Stimulated activated CD4-positive, alpha-beta T cell treated with anti-CD3 and anti-CD28 coated beads, Interleukin-12 subunit alpha, Interleukin-12 subunit beta, amount 100 ng/mL, for 4 hours (primary cell): ENCODE results near the gene CCDC78.
A peak's percentile ranks its signal among the peaks of the same experiment; 100 is the strongest.

ENCODE experiments used
- DNase-seq: peaks from one replicate; pipeline ENCODE4 v3.0.0-alpha.2; 2020

The CCDC78 gene

GRCh38 chr16:726438-727290 lies at the start of gene CCDC78, which contains the start of gene HAGHL:
CCDC78 (minus strand) TSS chr16:726443; CDS start chr16:726367, 76 bp downstream.
HAGHL (plus strand) TSS chr16:727106; CDS start chr16:727510, 404 bp downstream.
- peak; percentile 64 for DNase-seq

DNA sequence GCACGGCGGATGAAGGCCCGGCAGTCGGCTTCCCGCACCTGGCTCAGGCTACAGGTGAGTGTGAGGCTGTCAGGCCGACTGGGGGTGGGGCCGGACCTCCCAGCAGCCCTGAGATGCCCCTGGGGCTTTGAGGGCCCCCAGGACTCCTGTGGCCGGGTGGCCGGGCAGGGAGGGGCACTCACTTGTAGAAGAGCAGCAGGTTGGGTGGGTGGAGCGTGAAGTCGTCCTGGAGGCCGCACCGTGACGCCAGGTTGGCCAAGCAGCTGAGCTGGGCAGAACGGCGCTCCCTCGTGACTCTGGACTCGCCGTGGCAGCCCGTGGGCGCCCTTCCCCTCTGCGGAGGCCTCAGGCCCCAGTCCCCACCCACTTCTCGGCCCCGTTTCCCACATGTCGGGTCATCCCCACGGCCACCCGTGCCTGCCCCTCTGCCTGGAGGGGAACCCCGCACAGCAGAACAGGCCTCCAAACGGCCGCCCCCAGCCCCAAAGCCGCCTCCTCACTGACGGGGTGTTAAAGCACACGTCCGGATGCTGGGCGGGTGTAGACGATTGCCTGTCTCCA lies 49.1 kb upstream of the CCDC78 start:
- DNase-seq, result no peak

GRCh38 chr16:774086-775001 lies 48.1 kb upstream of the CCDC78 start:
- no peak for DNase-seq

- DNase-seq, result no peak
These were observed 46.7 kb upstream of the CCDC78 start for GRCh38 chr16:772959-773358.

GRCh38 chr16:770411-770810 lies 44.2 kb upstream of the CCDC78 start:
- no peak for DNase-seq

GRCh38 chr16:769934-770333 lies 43.7 kb upstream of the CCDC78 start:
- DNase-seq, result no peak

DNA sequence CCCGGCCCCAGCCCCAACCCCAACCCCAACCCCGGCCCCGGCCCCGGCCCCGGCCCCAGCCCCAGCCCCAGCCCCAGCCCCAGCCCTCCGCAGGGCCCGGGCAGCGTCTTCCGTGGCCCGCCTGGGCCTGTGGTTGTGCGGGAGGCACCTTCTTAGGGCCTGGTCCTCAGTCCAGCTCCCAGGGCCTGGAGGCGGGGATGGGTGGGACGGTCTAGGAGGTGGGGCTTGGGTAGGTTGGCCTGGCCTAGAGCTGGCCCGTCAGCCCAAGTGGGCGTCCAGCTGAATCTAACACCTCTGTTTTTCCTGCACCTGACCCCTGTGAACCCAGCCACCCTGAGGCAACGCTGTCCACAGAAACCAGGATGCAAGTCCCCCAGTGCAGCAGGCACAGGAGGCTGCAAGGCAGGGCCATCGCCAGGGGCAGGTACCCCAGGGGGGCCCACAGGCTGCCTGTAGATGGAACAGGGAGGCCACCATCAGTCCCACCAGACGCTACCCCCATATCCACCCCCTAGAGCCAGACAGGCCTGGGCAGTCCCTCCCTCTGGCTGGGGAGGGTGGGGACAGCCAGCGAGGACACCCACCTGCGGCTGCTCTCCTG lies 43.0 kb upstream of the CCDC78 start:
- no peak for DNase-seq

DNA sequence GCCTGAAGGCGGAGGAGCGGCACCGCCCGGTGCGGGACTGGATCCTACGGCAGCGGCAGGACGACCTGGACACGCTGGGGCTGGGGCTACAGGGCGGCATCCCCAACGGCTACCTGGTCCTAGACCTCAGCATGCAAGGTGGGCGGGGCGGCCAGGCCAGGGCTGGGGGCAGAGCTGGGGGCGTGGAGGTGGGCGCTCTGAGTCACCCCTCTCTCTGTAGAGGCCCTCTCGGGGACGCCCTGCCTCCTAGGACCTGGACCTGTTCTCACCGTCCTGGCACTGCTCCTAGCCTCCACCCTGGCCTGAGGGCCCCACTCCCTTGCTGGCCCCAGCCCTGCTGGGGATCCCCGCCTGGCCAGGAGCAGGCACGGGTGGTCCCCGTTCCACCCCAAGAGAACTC lies 42.2 kb upstream of the CCDC78 start:
- no peak for DNase-seq

DNA sequence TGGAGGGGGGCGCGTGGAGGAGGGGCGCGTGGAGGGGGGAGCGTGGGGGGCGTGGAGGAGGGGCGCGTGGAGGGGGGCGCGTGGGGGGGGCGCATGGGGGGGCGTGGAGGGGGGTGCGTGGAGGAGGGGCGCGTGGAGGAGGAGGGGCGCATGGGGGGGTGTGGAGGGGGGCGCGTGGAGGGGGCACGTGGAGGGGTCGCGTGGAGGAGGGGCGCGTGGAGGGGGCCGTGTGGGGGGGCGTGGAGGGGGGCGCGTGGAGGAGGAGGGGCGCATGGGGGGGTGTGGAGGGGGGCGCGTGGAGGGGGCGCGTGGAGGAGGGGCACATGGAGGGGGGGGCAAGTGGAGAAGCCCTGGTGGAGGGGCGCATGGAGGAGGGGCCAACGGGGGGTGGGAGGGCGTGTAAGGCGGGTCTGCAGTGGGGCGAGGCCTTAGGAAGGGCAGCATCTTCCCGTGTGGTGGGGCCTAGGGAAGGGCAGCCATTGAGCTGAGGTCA lies 41.5 kb upstream of the CCDC78 start:
- no peak for DNase-seq

GRCh38 chr16:766820-767640 lies 40.8 kb upstream of the CCDC78 start:
- no peak for DNase-seq

DNA sequence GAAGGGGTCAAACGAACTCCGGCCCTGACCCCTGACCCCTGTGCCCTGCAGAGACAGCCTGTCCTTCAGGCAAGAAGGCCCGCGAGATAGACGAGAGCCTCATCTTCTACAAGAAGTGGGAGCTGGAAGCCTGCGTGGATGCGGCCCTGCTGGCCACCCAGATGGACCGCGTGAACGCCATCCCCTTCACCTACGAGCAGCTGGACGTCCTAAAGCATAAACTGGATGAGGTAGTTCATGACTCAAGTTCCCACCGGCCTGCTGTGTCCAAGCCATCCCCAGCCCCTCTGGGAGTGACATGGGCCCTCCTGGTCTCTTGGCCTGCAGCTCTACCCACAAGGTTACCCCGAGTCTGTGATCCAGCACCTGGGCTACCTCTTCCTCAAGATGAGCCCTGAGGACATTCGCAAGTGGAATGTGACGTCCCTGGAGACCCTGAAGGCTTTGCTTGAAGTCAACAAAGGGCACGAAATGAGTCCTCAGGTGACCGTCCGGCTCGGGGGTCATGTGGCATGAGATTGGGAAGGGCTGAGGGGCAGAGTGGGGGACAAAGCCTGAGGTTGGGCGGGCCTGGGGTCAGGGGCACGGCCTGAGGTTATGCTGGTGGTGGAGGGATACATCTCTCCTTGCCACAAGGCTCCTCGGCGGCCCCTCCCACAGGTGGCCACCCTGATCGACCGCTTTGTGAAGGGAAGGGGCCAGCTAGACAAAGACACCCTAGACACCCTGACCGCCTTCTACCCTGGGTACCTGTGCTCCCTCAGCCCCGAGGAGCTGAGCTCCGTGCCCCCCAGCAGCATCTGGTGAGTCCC lies 40.0 kb upstream of the CCDC78 start:
- DNase-seq, result no peak

GRCh38 chr16:765488-765865 lies 39.2 kb upstream of the CCDC78 start:
- DNase-seq, result no peak

GRCh38 chr16:764848-765487 lies 38.7 kb upstream of the CCDC78 start:
- no peak for DNase-seq

- no peak for DNase-seq
These were observed 38.0 kb upstream of the CCDC78 start for GRCh38 chr16:764184-764750.

DNA sequence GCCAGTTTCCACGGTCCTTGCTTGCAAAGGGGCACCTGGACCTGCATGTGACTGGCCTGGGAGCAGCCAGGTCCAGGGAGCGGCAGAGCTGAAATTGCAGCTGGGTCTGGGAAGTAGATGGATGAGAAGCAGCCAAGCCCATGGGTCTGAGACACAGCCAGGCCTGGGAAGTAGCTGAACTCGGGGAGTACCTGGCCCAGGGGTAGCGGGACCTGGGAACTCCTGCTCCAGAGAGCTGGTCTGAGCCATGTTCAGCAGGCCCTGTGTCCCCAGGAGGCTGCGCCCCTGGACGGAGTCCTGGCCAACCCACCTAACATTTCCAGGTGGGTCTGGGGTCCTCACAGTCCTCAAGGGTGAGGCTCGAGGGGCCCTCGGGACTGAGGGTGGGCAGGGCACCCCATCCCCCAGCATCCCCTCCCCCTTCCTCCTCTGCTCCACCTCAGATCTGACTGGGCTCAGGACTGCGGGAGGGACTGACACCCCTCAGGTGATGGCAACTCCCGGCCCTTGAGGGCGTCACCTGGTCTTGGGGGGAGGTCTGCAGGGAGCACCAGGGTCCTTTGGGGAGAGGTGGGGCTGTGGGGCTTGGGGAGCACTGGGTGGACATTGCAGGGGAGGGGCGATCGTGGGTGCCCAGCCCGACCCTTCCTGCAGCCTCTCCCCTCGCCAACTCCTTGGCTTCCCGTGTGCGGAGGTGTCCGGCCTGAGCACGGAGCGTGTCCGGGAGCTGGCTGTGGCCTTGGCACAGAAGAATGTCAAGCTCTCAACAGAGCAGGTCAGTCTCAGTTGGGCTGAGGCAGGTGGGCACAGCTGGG lies 37.3 kb upstream of the CCDC78 start:
- DNase-seq, result no peak

- DNase-seq, result no peak
These were observed 36.5 kb upstream of the CCDC78 start for GRCh38 chr16:762595-763268.

GRCh38 chr16:761625-762513 lies 35.6 kb upstream of the CCDC78 start:
- DNase-seq, result no peak
